GM21447 (cell line): Measurements from ENCODE around the gene SCFD2.
"Not testable (repeated sequence)": the region's sequence is repeated elsewhere in the genome, so short reads cannot be mapped to it uniquely, and the experiment has no call there.

Source experiments
- ATAC-seq: cut with Tn5 transposase; IDR thresholded peaks from one replicate; pipeline ENCODE4 v1.9.1; 2021; ENCODE audit not compliant: unreplicated experiment

SCFD2 gene

DNA sequence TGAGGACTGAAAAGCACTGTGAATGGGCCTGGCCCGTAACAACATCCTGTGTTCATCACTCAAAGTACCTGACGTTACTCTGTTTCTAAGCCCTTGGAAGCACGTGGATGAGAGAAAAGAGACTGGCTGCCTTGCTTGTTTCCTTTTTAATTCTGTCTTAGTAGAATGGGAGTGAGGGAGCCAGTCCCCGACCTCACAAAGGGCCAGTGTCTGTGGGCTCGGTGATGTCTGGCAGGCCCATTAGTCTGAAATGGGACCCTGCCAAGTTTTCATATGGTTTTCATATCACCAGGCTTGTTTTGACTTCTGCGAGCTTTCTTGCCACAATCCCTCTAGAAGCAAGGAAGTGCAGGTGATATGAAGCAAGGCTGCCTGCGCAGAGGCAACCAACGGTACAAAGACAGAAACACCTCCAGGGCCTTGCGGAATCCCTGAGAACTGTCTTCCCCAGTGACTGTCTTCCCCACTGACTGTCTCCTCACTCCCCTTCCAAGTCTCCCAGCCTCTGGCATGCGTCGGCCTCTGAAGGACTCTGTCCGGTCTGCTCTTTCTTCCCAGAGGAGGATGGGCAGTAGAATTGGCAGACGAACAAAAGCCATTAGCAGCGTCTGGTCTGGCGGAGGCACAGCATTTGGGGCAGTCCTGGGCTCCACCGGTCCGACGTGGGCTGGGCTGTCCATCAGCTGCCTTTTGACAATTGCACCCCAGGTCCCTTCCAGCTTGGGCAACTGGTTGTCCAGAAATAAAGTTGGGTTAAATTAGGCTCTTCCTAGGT is 524.0 kb downstream of the SCFD2 start:
- no peak for ATAC-seq

DNA sequence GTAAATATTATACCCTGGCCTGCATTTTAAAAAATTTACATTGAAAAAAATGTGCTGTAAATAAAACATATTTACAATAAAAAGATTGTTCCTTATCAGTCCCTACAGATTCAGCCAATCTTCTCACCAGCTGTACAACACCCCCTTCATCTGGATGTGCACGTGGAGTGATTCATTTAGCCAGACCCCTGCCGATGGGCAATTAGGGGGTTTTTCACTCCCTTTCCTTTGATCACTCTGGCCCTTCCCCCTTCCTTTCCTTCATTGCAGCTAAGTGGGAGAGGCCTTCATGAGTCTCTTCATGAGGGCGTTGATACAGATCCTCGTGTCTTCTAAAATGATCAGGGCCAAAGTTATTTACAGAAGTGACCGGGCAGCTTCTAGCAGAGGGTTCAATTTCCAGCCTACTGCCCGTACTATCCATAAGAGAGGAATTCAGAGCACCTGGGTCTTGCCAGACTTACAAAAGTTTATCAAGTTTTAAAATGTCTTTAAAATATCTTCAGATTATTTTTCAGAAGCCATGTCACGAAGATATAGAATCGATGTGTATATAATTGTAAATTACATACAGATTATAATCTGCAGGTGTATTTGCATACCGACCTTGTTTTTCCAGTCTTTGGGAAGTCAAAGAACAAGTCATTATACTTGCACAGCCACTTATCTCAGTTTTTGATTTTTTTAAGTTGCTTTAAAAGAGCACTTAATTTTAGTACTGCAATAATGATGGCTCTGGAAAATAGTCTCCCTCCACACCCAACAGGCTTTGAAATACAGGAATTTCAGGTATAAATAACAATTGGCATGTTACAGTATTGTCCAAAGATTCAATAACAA is 525.1 kb downstream of the SCFD2 start:
- ATAC-seq: no peak

DNA sequence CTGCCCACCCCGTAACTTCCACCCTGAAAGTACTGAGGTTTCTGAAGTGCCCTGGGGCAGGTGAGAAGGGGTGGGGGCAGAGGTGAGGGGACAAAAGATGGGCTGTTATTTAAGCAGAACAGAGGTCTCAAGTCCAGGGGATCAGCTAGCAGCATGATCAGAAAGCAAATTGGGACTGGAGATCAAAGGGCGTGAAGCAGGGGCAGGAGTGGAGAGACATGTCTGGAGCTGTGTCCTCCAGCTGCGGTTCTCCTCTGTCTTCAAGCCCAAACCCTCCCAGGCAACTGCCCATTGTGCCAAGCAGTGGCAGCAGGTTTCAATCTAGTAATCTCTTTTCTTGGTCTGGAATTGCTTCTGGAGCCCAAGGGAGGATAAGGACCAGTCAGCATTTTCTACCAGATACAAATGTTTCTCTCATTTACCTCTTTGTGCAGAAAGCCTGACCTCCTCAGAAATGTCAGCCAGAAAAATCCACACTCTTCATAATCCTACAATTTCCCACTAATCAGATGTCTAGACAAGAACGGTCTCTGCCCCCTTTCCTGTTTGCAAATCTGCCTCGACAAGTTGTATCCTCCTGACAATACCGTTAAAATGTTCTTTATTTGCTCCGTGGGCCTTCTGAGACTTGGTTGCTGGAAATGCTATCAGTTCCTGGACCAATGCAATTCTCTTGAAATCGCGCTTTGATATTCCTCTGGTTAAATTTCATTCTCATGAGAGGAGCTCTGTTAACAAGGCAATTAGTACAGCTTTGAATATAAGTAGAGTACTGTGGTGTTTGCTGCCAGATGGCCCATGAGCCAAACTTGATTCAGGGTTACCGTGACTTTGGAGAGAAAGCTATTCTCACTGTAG is 526.9 kb downstream of the SCFD2 start:
- no peak for ATAC-seq

DNA sequence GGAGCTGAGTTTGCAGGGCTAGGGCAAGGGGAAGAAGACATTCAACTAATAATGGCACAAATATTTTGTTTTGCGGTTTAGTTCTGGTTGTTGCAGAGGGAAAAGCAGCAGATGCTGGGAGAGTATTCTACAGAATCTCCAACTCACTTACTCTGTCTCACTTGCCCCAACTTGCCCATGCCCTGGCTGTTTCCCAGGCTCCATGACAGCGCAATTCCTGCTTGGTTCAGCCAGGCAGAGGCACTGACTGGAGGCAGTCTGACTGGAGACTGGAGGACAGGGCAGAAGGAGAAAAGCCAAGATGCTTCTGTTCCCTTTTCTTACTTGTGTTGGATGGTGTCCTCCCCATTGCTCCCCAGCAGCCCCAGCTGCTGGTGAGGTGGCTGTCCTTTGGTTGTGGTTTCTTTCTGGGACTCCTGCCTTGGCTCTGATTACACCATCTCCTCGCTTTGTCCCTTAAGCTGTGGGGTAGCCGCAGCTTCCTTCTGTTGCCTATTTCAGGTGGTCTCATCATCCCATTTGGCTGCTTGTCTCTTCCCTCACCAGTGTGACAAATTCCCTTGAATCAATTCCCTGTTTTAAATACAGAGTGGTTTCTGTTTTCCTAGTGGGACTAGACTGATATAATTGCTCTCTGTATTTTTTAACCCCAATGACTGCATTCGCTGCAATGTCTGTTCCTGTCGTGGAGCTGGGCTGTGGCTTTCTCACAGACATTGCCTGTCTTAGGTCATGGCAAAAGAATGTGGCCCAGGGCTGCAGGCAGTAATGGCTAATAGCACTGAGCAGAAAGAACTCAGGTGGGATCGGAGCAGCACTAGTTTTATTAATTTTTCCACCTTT is 527.9 kb downstream of the SCFD2 start:
- no peak for ATAC-seq

DNA sequence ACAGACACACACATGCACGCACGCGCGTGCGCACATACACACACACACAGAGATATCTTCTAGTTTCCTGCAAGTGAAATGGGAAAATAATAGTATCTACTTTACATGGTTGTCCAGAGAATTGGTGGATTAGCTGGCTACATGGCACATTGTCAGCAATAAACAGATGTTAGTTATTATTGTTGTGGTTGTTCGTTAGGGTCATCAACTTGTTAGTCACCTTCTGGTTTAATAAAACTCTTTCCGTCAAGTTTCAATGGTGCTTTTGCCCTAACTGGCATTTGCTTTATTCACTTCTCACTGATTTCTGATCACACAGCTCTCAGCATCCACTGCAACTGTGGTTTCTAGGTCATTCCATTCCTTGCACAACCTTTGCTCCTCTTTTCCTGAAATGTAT is 529.2 kb downstream of the SCFD2 start:
- no peak for ATAC-seq

DNA sequence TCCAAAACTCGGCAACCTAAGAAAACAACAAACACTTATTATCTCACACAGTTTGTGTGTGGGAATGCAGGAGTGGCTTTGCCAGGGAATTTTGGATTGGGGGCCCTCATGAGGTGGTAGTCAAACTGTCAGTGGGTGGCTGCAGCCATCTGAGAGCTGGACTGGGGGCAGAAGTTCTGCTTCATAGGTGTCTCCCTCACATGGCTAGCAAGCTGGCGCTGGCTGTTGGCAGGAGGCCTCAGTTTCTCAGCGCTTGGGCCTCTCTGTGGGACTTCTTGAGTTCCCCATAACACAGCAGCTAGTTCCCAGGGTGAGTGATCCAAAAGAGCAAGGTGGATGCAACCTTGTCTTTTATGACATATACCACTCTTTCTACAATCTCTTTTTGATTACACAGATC is 529.7 kb downstream of the SCFD2 start:
- no peak for ATAC-seq

DNA sequence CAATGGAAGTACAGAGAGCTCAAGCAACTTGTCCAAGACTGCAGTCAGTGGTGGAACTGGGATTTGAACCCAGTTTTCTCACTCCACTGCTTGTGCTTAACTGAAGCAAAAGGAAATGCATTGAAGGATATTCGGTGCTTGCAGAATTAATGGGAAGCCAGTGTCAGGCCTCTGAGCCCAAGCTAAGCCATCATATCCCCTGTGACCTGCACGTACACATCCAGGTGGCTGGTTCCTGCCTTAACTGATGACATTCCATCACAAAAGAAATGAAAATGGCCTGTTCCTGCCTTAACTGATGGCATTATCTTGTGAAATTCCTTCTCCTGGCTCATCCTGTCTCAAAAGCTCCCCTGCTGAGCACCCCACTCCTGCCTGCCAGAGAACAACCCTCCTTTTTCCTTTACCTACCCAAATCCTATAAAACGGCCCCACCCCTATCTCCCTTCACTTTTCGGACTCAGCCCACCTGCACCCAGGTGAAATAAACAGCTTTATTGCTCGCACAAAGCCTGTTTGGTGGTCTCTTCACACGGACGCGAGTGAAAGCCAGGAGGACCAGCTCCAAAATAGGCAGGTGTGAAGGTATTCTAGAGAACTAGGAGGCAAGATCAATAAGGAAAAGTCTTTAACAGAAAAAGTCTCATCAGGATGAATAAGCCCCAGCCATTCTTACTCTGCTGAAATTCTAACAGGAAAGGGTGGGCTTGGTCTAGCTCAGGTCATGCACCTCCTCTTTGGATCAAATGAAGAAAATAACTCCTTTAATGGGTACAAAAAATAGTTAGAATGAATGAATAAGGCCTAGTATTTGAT is 531.0 kb downstream of the SCFD2 start:
- not testable (repeated sequence) for ATAC-seq

DNA sequence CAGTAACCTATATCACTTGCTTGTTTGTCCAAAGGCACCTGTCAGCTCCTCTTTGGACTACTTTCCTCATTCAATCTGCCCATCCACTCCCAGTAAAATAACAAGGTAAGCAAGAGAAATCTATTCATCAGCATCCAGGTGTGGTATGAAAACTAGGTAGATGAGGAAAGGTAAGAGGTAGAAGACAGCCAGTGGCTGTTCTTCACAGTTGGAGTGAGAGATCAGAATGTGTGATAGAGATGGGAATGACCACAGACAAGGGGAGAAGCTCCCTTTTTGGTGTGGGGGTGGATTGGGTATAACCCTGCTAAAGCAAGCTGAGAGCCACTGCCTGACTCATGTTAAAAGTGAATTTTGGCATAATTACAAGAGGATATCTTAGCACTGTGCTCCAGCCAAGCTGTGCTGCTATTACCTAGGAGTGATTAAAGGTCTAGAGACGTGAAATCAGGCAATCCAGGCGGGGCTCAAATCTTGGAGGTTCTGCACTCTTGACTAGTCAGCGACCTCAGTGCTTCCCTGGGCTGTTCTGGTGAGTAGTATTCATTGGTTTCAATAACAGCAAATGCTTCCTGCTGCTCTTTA is 531.8 kb downstream of the SCFD2 start:
- no peak for ATAC-seq

DNA sequence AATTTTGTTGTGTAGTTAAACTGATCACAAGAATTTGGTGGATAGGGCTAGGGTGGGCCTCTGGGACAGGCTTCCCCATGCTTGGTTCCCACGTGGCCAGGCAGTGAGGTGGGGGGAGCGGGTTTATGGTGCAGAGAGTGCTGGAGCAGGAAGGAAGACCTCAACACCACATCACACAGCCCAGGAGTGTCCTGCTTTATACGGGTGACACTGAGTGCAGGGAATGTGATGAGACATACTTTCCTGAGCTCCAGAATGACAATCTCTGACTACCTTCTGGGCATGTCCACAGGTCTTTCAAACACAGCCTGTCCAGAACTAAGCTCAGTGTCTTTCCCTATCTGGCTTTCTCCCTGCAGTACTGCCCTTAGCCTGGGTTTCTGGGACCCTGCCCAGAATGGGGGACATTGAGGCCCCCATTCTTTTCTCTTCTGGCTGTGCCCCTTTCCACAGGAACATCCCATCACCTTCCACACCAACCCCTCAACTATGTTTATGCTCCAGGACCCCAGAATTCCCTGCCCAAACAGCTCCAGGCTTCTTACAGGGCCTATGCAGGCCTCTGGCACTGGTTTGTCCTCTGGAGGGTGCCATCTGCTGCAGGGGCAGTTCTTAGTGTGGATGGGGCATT is 540.3 kb downstream of the SCFD2 start:
- ATAC-seq: no peak

DNA sequence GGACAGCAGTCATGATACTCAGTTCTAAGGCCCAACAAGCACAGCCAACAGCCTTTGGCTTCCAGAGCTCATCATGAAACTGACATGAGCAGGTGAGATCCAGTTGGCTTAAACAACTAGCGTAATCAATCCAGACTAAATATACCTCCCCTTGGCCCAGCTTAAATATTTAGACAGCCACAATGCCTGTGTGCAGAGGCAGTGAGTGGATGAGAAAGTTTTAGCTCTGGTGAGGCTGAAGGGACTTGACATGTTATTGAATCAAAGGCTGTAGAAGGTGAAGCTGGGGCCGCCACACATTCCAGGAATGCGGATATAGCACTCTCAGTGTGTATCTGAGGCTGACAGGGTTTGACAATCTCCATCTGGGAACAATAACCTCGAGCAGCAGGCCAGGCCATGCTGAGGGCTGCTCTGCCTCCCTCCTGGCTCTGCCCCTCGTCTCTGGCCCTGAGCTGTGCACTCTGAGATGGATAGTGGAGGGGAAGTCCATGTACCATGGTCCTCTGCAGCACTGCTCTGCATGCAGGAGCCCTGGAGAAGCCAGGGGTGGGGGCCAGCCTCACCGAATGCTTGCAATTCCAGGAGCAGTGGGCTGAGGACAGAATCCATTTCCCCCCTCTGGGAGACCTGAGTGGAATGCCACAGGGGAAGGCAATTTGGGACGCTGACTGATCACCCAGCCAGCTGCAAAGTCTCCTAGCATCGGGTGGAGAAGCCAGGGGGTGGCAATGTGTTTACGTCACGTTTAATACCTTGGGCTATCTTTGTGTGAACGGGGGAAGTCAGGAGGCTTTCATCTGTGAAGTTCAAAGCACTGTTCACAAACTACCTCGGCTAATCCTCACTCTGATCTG is 541.0 kb downstream of the SCFD2 start:
- no peak for ATAC-seq

DNA sequence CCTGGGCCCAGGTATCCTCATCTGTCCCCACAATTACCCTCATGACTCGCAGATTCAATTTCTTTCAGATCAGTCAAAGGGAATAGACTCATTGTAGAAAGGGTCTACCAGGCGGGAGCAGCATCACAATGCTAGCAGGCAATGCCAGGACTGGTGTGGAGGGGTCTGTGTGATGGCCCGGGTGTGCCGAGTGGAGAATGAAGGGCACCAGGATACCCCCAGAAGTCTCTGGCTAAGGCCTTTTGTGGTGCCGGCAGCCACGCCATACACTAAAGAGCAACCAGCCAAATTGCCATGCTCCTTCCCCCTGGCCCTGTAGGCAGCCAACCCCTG is 541.6 kb downstream of the SCFD2 start:
- no peak for ATAC-seq

DNA sequence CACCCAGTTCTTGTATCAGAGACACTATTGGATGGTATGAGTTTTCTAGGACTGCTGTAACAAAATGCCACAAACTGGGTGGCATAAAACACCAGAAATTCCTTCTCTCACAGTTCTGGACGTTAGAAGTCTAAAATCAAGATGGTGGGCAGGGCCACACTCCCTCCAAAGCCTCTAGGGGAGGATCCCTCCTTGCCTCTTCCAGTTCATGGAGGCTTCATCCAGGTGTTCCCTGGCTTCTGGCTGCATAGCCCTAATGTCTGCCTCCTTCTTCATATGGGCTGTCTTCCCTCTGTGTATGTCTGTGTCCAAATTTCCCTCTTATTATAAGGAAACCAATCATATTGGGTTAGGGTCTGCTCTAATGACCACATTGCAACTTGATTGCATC is 542.2 kb downstream of the SCFD2 start:
- no peak for ATAC-seq
